G401.6 (cell line): ENCODE data around the gene ACBD4.

Experiments
- FAIRE-seq: peaks from 2 replicates; lab custom pipeline; 2012; peaks lifted over from hg19 to GRCh38; lab: Jason Lieb, UNC

Gene ACBD4

GRCh38 chr17:45135192-45135977 lies at the start of gene ACBD4:
TSS of gene ACBD4 (plus strand) at chr17:45135687. CDS start at chr17:45136145, 458 bp downstream.
- FAIRE-seq = peak; percentile 97

GRCh38 chr17:45086391-45086790 lies 49.1 kb upstream of the ACBD4 start:
- FAIRE-seq = no peak

GRCh38 chr17:45086865-45087503 lies 48.5 kb upstream of the ACBD4 start:
- no peak for FAIRE-seq

- FAIRE-seq = no peak
Measured at GRCh38 chr17:45087504-45087975, 47.9 kb upstream of the ACBD4 start.

- FAIRE-seq = no peak
Measured at GRCh38 chr17:45087978-45088377, 47.5 kb upstream of the ACBD4 start.

- FAIRE-seq = no peak
Measured at GRCh38 chr17:45088741-45089140, 46.7 kb upstream of the ACBD4 start.

- no peak for FAIRE-seq
Measured at GRCh38 chr17:45090711-45091110, 44.8 kb upstream of the ACBD4 start.

- FAIRE-seq = no peak
Measured at GRCh38 chr17:45091778-45092425, 43.6 kb upstream of the ACBD4 start.

- FAIRE-seq = no peak
Measured at GRCh38 chr17:45092911-45093430, 42.5 kb upstream of the ACBD4 start.

GRCh38 chr17:45093444-45094110 lies 41.9 kb upstream of the ACBD4 start:
- no peak for FAIRE-seq

- no peak for FAIRE-seq
Measured at GRCh38 chr17:45096141-45096540, 39.3 kb upstream of the ACBD4 start.

- FAIRE-seq = no peak
Measured at GRCh38 chr17:45096926-45097325, 38.6 kb upstream of the ACBD4 start.

- no peak for FAIRE-seq
Measured at GRCh38 chr17:45098081-45098868, 37.2 kb upstream of the ACBD4 start.

- FAIRE-seq = peak; percentile 23
Measured at GRCh38 chr17:45098869-45099616, 36.4 kb upstream of the ACBD4 start.

GRCh38 chr17:45101546-45101882 lies 34.0 kb upstream of the ACBD4 start:
- no peak for FAIRE-seq

GRCh38 chr17:45101883-45102811 lies 33.3 kb upstream of the ACBD4 start:
- no peak for FAIRE-seq

GRCh38 chr17:45102856-45103255 lies 32.6 kb upstream of the ACBD4 start:
- FAIRE-seq = no peak

GRCh38 chr17:45103269-45103795 lies 32.2 kb upstream of the ACBD4 start:
- no peak for FAIRE-seq

- FAIRE-seq = no peak
Measured at GRCh38 chr17:45104029-45104428, 31.5 kb upstream of the ACBD4 start.

GRCh38 chr17:45104497-45104896 lies 31.0 kb upstream of the ACBD4 start:
- no peak for FAIRE-seq
